Astrocyte of the hippocampus (primary cell): ENCODE measurements around the gene CTCF.

Experiments used
- DNase-seq: peaks from one replicate; pipeline ENCODE4 v3.0.0; 2011; ENCODE audit warnings: low read depth, low spot score

CTCF gene

GRCh38 chr16:67534431-67534830, 27.9 kb upstream of the CTCF start:
- DNase-seq: no peak

DNA sequence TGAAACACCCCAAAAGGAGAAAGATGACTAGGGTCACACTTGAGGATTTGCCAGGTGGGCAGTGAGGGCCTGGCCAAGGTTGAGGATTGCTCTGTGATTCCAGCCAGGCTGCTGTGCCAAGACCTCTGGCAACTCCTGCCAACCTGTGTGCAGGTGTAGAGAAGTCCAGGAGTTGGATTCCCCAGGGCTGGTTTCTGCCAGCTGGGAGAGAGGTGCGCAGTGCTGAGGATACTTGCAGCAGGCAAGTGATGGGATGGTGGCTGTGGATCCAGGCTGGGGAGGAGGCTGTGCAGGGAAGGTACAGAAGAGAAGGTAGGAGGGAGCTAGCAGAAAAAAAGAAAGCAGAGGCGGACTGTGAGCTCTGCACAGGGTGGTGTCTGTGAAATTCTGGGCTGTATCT, 27.1 kb upstream of the CTCF start:
- DNase-seq: no peak

- peak; percentile 84 for DNase-seq
Measured at GRCh38 chr16:67537270-67537635, 25.1 kb upstream of the CTCF start.

DNA sequence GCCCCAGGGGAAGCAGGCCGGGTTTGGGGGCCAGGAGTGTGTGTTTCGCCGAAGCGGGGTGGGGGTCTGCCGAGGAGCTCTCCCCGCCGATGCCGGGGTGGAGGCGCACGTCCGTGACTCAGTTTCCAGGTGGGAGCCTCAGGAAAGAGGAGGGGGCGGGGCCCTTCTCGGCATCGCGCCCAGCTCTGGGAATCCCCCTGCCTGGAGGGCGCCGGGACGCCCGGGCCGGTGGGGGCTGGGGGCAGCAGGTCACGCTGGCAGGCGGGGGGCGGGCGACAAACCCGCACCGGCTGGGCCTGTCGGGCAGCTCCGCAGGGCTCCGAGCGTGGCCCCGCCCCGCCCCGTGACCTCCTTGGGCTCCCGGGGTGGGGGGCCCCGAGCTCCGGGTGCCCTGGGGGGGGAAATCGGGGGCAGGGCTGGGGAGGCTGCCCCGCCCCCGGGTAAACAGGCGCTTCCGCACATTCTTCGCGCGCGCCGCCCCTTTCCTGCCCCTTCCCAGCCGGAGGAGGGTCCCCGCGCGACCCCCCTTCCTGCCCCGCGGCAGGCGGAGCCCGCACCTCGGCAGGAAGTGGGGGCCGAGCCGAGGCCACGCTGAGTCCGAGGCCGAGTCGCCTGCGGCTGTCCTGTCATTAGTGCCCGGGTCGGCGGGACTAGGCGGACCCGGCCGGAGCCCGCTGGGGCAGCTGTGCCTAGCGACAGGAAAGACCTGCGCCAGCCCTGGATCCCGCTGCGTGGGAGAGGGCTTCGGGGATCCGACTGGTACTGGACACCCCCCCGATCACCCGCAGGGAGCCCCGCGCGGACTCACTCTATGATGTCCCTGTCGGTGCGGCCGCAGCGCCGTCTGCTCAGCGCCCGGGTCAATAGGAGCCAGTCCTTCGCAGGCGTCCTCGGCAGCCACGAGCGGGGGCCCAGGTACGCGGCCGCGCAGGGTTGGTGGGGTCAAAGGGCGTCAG, 24.4 kb upstream of the CTCF start:
- DNase-seq: peak; percentile 50

DNA sequence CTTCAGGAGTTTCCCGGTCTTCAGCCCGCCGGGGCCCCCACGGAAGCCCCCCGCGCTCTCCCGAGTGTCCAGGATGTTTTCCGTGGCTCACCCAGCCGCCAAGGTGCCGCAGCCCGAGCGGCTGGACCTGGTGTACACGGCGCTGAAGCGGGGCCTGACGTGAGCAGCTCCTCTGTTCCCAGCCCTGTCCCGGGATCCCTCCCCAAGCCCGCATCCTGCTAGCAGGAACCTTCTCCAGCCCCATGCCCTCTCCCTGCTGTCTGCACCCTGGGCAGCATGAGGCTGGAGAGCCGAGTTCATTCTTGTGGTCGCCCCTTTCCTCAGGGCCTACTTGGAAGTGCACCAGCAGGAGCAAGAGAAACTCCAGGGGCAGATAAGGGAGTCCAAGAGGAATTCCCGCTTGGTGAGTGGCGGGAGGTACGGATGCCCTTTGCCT, 23.6 kb upstream of the CTCF start:
- DNase-seq: peak; percentile 87

GRCh38 chr16:67539271-67539670, 23.1 kb upstream of the CTCF start:
- no peak for DNase-seq

GRCh38 chr16:67539691-67540635, 22.4 kb upstream of the CTCF start:
- DNase-seq: no peak

GRCh38 chr16:67540756-67541155, 21.6 kb upstream of the CTCF start:
- no peak for DNase-seq

- peak; percentile 45 for DNase-seq
Measured at GRCh38 chr16:67541391-67542263, 20.7 kb upstream of the CTCF start.

- peak; percentile 60 for DNase-seq
Measured at GRCh38 chr16:67542464-67542863, 19.9 kb upstream of the CTCF start.

- DNase-seq: no peak
Measured at GRCh38 chr16:67543036-67543435, 19.3 kb upstream of the CTCF start.

DNA sequence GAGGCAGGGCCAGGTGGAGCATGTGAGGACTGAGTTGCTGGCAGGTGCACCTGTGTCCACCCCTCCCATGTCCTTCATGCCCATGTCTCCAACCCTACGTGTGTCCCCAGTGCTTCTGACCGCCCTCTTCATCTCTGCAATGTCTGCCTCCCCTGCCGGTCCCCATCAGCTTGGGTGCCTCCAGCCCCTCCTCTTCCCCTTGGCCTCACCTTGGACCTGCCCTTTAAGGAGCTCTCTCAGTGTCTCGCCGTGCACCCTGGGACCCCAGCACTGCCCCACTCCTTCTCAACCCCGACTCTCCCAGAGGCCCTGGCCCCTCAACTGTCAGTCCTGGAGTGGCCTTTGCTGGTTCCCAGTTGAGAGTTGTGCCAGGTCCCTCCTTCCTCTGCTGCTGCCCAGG, 18.7 kb upstream of the CTCF start:
- DNase-seq: no peak

GRCh38 chr16:67544329-67544841, 17.9 kb upstream of the CTCF start:
- DNase-seq: no peak

DNA sequence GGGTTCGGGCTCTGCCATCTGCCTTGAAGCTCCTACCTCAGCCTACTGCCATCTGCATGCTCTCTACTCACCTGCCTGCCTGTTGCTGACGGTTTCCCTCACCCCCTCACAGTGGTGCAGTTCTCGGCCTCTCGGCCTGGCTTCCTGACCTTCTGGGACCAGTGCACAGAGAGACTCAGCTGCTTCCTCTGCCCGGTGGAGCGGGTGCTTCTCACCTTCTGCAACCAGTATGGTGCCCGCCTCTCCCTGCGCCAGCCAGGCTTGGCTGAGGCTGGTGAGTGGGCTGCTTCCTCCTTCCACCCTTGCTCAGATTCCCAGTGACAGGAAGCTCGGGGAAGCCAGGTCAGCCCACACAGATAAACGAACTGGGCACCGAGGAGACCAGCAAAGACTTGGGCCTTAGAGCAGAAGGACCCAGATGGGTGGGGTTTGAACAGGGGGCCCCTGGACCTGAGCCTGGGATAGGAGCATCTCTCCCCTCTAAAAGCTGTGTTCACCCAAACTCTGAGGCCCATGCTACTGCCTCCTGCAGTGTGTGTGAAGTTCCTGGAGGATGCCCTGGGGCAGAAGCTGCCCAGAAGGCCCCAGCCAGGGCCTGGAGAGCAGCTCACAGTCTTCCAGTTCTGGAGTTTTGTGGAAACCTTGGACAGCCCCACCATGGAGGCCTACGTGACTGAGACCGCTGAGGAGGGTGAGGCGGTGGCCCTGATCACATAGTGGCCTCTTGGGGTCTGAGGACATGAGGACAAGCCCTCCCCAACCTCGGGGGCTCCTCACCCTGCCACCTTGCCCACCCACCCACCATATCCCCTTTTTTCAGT, 17.3 kb upstream of the CTCF start:
- no peak for DNase-seq

DNA sequence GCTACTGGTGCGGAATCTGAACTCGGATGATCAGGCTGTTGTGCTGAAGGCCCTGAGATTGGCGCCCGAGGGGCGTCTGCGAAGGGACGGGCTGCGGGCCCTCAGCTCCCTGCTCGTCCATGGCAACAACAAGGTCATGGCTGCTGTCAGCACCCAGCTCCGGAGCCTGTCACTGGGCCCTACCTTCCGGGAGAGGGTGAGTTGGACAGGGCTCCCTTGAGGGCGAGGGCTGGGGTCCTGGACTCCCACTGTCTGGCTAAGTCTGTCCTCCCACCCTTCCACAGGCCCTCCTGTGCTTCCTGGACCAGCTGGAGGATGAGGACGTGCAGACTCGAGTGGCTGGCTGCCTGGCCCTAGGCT, 16.7 kb upstream of the CTCF start:
- DNase-seq: no peak

GRCh38 chr16:67546091-67546501, 16.2 kb upstream of the CTCF start:
- no peak for DNase-seq

GRCh38 chr16:67546761-67547422, 15.4 kb upstream of the CTCF start:
- peak; percentile 84 for DNase-seq

DNA sequence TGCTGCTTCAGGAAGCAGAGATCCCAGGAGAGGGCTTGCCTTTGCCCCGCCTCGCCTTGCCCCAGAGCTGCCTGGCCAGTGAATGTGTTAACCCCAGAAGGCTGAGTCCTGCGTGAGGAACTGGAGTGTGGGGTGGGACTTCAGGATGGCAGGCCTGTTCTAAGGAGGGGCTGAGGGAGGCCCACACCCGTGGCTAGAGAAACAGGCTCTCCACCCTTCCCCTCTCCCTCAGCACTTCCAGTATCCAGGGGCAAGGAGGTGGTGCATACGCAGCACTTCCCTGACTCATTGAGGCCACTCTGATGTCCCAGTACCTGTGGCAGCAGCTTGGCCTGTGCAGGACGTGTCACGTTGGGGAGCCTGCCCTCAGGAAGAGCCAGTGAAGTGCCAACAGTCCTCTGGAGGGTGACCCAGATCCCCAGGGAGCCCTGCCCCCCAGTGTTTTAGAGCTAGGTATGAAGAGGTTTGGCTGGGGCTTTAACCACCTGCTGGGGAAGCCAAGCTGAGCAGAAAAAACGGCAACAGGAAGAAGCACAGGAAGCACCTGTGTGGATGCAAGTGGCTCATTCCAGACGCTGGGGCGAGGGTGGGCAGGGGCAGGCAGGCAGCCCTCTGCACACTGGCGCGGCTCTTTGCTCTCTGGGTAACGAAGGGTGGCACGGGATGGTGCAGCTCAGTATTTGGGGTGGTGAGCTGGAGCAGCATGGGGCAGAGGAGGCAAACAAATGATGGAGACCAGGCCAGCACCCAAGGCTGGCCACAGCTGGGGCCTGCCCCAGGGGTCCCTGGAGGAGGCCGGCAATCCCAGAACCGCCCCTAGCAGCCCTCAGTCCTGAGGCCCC, 14.7 kb upstream of the CTCF start:
- no peak for DNase-seq
